UCSD-AML1 (cell line): Measurements from ENCODE around the gene GGNBP2.
A peak's percentile ranks its signal among the peaks of the same experiment; 100 is the strongest.
"Not testable (repeated sequence)": the region's sequence is repeated elsewhere in the genome, so short reads cannot be mapped to it uniquely, and the experiment has no call there.

Source experiments
- DNase-seq: peaks from one replicate; lab custom pipeline; 2025; ENCODE audit not compliant: unreplicated experiment; lab: John Stamatoyannopoulos, UW

The GGNBP2 gene, protein sequence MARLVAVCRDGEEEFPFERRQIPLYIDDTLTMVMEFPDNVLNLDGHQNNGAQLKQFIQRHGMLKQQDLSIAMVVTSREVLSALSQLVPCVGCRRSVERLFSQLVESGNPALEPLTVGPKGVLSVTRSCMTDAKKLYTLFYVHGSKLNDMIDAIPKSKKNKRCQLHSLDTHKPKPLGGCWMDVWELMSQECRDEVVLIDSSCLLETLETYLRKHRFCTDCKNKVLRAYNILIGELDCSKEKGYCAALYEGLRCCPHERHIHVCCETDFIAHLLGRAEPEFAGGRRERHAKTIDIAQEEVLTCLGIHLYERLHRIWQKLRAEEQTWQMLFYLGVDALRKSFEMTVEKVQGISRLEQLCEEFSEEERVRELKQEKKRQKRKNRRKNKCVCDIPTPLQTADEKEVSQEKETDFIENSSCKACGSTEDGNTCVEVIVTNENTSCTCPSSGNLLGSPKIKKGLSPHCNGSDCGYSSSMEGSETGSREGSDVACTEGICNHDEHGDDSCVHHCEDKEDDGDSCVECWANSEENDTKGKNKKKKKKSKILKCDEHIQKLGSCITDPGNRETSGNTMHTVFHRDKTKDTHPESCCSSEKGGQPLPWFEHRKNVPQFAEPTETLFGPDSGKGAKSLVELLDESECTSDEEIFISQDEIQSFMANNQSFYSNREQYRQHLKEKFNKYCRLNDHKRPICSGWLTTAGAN

DNA sequence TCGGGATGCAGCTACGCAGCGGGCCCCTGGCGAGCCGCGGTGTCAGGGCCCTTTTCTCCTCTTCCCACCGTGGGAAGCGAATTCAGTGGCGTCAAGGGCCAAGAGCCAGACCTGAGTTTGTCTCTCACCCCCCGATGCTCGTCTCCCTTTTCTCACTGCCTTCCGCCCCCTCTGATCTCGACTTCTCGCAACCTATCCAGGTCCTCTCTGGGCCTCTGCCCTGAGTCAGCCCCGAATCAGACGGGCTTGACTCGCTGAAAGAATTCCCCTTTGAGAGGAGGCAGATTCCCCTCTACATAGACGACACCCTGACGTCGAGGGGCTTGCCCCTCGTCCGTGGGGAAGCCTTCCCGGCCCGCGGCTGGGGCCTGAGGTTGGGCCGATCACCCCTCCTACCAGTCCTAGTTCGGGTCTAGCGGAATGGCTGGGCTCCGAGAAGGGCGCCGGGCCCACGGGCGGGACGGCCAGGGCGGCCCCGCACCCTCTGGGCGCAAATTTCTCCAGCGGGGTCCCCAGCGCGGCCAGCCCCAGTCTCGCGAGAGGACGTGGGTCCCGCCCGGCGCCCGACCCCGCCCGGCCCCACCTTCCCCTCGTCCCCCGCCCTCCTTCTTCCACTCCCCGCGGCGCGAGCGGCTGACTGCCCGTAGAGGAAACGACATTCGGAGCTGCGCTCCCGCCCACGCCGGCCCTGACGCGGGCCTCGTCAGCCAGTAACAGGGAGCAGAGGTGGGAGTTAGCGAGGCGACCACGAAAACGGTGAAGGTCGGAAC is at the start of gene GGNBP2:
Gene GGNBP2 (plus strand): TSS at position 613 of the 770 bp plus-strand sequence. CDS start 806 bp downstream, outside the sequence.
- peak; percentile 94 for DNase-seq

DNA sequence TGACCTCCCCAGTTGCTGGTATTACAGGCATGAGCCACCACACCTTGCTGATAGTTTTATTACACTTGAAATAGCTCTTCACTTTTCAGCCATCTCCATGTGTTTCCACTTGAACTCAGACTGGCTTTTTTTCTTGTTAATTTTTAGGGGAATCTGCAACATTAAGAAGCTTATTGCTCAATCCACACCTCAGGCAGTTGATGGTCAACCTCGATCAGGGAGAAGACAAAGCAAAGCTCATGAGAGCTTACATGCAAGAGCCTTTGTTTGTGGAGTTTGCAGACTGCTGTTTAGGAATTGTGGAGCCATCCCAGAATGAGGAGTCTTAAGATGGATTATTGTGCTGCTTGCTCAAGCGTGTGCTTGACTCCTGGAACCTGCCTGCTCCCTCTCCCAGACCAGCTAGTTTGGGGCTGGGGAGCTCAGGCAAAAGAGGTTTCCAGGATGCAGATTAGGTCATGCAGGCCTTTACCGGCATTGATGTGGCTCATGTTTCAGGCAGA is 49.6 kb upstream of the GGNBP2 start:
- no peak for DNase-seq

DNA sequence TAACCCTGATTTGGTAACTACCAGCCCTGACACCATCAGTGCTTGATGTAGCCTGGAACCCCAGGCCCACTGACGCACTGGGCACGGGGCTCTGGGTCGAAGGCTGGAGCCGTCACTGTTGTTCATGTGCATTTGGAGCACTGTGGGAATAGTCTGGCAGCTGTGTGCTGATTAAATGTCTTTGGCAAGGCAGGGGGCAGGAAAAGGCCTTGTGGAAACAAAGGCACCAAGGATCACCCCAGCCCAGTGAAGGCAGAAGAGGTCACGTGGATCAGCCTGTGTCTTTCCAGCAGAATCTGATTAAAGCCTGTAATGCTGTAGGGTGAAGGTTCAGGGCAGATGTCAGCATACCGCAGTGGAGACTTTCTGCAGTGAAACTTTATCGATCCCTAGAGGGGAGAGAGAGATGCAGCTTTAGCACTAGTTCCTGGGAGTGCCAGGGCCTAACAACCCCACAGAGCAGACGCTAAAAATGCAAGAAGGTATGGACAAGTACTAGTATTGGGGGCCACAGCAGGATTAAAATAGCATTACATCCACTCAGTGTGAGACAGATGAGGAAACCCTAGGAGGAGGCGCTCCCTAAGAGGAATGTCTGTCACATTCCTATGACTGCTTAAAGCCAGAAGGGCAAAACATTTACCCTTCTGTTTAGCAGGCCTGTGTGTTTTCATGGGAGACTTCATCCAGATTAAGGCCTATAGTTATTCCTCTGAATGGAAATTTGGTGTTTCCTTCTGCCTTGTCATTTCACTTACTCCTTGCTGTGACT is 48.5 kb upstream of the GGNBP2 start:
- no peak for DNase-seq

- no peak for DNase-seq
These were observed 46.6 kb upstream of the GGNBP2 start for GRCh38 chr17:36498155-36498554.

DNA sequence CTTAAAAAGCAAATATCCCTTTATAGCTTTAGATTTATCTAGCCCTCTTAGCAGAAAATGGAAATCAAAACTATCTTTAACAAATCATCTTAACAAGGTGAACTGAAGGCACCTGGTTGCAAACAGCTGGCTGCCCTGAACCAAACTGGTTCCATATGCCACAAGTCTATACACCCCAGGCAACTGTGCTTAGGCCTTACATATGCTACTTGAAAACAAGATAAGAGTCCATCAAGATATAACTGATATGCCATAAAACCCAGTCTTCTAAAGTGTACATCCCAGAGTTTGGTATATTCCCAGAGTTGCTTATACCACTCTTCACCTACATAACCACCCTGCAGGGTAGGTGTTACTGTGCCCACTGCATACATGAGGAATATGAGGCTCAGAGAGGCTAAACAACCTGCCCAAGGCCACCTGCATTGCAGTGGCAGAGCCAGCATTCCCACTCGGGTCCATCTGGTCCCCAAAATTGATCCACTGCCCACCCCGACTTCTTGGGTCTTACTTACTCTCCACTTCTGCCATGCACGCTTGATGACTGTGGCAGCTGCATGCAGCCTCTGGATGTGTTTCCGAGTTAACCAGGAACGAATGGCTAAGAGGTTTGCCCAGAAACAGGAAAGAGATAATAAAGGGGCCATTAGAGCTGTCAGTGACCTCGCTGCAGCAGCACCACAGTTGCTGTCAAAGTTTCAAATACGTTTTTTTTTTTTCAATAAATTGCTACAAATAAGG is 46.0 kb upstream of the GGNBP2 start:
- DNase-seq, result no peak

DNA sequence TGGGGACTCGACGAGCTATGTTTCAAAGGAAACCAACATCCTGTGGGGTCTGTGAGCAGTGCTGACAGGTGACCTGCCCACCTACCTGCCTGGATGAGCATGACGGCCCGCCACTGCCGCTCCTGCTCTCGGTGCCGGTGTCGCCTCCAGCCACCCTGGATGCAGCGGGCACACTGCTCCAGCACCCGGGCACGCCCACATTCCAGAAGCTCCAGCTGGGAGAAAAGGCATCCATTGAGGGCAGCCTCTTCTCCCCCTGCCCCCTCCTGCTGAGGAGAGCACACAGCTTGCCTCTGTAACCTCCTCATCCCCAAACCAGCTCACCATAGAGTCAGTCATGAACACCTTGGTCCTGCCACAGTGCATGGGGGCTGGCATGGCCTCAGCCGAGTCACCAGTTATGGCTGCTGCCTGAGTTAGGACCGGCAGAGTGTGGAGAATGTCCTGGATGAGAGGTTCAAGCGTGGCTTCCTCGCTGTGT is 43.9 kb upstream of the GGNBP2 start:
- no peak for DNase-seq

GRCh38 chr17:36501351-36501750 is 43.4 kb upstream of the GGNBP2 start:
- DNase-seq, result no peak

GRCh38 chr17:36501963-36502362 is 42.8 kb upstream of the GGNBP2 start:
- no peak for DNase-seq

DNA sequence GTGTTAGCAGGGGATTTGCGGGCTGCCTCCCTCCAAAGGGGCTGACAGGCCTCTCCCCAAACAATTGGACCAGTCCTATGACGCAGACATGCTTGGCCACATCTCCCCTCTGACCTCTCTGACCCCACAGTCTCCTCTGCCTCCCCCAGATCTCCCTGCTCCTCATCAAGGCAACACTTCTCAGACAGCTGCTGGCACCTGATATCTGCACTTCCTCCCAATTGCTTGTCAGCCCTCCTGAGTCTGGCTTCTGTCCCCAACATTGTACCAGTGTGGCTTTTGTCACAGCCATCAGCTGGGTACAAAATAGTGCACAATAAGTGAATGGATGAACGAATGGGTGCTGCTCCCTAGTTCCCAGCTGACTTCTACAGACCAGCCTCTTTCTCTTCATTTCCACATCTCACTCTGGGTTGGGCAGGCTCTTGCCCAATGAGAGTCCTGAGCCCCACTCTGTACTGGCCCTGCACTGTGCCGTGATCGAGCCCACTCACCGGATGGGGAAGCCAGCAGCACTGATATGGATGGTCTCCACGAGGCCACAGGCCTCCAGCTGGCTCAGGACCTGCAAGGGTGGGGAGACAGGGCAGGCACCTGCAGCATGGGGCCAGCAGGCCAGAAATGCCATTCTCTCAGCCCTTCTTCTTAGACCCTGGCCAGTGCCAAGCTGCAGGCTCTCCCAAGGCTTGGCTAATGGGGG is 41.1 kb upstream of the GGNBP2 start:
- no peak for DNase-seq

GRCh38 chr17:36504156-36504545 is 40.6 kb upstream of the GGNBP2 start:
- no peak for DNase-seq

GRCh38 chr17:36505171-36505570 is 39.5 kb upstream of the GGNBP2 start:
- no peak for DNase-seq

GRCh38 chr17:36506249-36506826 is 38.4 kb upstream of the GGNBP2 start:
- no peak for DNase-seq

DNA sequence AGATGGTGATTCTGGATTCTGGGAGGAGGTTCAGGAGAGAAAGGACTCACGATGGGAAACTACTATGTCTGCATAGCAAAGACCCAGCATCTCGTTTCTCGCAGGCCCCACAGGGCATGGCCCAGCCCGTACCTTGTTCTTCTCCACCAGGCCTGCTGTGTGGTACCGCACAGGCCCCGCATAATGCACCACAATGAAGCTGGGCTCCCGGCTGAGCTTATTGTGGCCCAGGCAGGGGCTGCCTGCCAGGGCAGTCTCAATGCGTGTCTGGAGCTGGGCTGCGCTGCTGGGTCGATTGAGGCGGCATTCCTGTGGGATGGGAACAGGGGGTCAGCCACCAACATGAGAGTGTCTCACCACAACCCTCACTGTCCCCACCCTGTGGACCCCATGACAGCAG is 37.9 kb upstream of the GGNBP2 start:
- no peak for DNase-seq

GRCh38 chr17:36507266-36507665 is 37.5 kb upstream of the GGNBP2 start:
- DNase-seq, result no peak

DNA sequence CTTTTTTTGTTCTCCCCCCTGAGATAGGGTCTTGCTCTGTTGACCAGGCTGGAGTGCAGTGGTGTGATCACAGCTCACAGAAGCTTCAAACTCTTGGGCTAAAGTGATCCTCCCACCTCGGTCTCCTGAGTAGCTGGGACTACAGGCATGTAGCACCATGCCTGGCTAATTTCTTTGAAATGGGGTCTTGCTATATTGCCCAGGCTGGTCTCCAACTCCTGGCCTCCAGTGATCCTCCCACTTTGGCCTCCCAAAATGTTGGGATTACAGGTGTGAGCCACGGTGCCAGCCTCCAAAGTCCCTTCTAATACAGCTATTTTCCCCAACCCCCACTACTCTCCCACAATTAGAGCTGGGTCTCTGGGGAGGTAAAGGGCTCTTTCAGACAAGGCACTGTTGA is 36.3 kb upstream of the GGNBP2 start:
- not testable (repeated sequence) for DNase-seq

DNA sequence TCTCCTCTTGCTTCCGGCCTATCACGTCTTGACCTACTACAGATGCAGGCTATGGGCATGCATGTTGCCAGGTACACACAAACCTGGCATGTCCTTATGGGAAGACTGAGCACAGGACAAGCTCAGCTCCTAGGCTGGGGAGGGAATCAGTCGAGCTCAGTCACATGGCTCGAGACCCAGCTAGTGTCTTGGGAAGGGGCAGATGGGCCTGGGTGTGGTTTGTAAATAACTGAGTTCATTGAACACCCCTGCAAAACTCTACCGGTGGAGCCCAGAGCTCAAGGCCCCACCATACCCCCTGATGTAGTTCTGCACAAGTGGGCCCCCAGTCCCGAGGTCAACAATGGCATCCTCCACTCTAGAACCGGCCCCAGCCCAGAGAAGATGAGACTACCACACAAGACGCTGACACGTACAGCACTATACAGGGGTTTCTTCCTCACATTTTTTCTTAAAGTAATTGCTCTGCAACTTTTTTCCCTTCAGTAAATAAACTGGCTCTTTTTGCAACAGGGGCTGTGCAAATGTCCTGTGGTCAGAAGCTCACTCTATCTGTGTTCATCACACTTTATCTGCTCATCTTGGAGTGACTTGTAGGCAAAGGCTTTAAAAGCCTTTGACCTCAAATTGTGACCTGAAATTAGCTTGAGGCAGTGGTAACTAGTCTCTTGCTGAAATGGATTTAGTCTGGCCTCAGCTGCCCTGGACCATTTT is 35.3 kb upstream of the GGNBP2 start:
- DNase-seq, result no peak

GRCh38 chr17:36510636-36511035 is 34.1 kb upstream of the GGNBP2 start:
- no peak for DNase-seq

DNA sequence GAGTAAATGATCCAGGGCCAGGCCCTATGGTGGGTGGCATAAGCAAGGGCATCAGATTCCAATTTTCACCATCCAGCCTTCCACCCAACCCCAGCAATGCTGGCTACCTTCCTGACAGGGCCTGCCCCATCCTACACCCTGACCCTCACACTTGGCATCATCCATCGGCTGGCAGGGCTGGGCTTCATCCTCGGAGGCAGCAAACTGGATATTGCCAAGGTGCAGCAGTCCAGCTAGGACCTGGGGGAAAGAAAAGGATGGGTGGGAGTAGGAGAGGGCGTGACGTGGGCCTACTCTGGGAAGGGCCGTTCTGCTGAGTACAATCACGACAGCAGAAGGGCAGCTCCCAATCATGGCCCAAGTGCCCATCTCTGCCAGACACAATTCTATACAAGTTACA is 33.5 kb upstream of the GGNBP2 start:
- no peak for DNase-seq
